Limb (tissue), 2 donors: ENCODE data around the gene SYK.
"Not testable (repeated sequence)": the region's sequence is repeated elsewhere in the genome, so short reads cannot be mapped to it uniquely, and the experiment has no call there.

ENCODE experiments used
- DNase-seq, 2 donors: peaks; one replicate each; pipeline ENCODE4 v3.0.0-alpha.2; 2016; ENCODE audit errors: extremely low spot score in 2 of 2

SYK gene

DNA sequence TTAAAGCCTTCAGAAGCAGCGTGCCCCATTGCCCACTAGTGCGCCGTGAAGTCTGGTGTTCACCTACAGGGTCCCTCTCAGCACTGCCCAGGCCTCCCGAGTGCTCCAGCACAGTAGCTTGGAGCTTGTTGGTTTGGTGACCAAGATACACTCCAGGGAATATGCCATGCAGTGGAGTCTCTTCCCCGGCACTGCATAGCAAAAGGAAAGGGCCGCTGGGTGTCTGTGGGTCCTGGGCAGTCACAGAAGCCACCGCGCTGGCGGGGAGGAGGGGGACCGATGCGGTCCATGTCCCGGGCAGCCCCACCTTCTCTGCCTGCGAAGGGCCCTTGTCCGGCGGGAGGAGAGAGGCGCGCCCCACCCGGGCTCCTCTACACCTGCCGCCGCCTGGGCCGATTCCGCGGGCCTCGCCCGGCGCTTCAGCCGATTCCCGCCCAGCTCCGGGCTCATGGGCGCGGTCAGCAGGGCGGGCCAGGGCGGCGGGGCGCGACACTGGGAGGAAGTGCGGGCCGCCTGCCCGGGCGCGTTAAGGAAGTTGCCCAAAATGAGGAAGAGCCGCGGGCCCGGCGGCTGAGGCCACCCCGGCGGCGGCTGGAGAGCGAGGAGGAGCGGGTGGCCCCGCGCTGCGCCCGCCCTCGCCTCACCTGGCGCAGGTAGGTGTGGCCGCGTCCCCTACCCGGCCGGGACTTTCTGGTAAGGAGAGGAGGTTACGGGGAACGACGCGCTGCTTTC lies at the start of gene SYK:
Gene SYK (plus strand): TSS at position 579 of the 732 bp plus-strand sequence. CDS start 42,080 bp downstream, outside the sequence.
- peak in 1 of 2 donors; percentile 40 for DNase-seq

DNA sequence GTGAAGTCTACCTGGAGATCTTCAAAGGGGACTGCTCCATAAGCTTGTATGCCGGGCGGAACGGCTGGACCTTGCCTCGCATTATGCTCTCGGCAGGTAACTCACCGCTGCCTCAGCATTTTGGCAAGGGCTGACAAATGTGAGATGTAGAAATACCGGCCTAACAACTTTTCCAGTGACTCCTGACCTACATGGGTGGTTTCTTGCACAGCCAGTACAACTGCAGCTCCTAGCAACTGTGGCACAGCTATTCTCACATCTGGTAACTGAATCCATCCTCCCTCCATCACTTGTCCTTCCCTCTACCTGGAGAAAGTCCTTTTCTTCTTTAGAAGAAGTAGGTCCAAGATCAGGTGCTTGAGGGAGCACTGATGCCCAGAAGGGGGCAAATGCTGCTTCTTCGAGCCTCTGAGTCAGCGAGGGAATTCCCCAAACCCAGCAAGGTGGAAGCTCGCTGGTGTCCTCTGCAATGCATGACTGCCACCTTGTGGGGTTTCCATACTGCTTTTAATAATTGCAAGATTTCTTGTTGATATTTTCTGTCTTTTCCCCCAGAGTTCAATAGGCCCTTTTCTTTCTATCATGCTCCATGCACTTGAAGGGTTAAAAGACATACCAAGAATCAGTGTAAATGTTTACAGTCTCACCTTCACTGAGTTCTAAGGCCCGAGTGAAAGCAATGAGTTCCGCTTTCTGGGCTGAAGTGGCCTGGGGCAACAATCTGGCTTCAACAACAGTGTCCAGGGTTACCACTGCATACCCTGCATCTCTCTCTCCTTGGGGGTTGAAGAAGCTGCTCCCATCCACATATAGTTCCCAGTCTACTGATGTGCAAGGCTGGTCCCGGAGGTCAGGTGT lies 45.9 kb upstream of the SYK start:
- peak; percentile 12 to 39 for DNase-seq

DNA sequence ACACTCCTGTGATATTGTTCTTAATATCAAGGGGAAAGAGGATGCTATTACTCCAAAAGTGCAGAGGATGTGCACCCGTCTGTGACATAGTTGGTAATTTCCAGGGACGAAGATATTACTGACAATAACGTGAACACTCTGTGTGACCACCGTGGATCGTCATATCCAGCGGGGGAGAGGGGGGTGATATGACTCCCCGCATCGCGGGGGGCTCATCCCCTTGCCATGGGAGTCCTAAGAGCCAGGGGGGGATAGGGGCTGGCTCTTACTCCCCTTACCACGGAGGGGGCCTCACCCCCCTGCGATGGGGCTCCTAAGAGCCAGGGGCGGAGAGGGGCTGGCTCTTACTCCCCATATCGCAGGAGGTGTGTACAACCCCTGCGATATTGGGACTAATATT lies 41.0 kb upstream of the SYK start:
- not testable (repeated sequence) for DNase-seq

DNA sequence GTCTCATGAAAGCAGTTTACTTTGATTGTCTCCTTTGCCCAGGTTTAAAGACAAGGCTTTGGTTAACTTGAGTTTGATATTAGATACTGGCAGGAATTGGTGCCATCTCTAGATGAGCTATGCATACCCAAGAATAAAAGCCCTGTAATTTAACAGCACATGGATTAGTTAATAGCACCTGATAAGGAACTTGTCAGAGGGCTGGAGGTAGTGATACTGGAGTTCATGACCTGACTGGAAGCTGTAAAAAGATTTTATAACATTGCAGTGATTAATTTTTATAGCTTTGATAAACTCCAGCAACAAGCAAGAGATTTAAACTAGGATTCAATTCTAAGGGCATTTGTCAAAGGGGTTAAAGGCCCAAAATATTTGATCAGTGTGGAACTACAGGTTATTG lies 34.9 kb upstream of the SYK start:
- DNase-seq: no peak

DNA sequence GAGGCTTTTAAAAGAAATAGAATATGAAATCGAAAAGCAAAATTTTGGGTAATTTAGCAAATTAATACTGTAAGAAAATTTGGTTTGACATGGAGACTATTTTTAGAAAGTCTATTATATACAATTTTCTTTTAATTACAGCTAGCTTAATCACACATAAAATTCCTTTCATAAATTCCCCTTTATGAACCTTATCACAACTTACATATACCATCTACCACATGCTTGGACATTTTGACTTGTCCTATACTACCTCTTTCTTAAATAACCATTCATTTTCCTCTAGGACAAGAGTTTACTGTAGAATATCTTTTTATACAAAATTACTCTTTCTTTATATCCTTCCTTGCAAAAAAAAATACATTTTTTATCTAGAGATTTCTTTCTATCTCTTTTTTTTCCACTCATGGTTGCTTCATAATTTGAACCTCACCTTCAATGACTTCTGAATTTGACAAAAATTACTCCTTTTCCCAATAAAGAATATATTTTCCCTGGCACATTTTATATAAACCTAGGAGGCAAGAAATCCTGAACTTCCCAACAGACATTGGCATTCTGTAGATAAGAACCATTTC lies 34.0 kb upstream of the SYK start:
- no peak for DNase-seq

DNA sequence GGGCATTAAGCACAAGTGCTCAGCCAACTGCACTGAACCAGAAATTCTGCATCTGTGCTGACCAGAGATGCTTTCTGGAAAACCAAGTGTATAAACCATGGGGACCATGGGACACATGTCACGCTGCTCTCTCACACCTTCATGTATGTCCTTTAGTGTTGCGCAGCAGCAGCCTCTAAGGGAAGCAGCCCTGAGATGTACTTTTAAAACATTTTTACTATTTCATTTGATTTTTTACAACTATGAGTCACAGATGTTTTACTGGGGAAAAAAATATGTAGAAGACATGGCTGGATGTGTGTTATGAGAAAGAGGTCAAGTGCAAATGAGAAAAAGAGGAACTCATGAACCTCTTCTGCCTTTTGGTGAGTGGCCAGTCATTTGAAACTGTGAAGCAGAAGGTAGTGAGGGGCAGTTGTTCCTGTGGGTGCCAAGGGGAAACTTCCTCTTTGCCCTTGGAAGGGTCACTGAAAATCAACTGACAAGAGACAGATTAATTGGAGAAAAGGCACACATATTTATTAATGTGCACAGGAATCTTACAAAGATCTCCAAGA lies 31.4 kb upstream of the SYK start:
- no peak for DNase-seq

DNA sequence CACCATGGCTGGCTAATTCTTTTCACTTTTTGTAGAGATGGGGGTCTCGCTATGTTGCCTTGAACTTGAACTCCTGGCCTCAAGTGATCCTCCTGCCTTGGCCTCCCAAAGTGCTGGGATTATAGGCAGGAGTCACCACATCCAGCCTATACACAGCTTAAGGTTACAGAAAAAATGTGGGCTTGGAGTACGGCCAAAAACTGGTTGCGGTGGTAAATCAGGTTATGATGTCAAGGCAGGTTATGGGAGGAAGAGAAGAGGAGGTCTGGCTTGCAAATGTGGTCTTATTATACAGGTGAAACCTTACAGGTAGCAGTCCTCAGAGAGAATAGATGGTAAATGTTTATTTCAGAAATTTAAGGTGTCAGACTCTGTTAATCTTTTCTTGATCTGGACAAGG lies 30.7 kb upstream of the SYK start:
- no peak for DNase-seq

DNA sequence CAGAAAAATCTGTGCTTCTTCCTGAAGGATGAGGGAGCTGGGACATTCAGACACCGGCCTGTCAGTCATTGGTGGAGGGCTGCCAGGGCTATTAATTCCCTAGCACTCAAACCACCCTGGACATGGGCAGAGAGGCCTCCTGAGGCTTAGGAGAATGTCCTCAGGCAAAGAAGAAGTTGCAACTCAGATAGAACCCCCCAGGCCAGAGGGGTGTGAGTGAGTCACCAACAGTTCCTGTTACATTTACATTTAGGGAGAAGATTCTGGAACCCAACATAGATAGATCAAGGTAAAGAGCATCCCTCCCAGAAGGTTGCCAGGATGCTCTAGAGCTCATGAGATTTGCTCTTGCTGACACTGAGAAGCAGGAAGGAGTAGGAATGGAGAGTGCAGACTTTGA lies 29.2 kb upstream of the SYK start:
- DNase-seq: no peak

DNA sequence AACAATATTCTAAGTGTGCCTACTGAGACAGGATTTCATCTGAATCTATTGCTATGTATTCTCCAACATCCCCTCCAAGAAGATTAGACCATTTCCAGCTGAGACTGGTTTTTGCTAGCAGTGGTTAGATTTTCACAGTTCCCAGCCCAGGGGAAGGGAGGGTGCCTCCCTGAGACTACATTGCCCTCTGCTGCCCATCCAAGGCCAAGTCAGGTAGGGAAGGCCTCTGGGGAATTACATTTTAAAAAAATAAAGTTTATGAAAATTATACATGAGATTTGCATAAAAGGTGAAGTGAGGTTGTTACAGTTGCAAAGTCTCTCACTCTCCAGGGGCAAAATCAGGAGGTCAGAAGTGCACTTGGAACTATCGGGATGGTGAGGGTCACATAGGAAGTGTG lies 28.0 kb upstream of the SYK start:
- no peak for DNase-seq

DNA sequence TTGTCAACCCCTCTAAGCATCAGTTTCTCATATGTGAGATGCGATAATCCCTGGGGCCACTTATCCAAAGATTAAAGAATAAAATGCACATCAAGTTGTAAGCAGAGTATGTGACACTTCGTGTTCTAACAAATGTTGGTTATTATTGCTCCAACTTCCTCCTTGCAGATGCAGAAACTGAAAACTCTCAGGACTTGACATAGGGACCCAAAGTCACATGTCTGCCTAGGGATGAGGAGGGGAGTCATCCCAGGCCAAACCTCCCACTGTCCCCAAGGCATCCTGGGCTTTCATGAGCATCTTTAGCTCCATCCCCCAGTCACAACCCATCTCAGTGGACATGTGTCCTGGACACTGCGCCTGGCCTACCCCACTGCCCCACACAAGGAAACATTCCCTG lies 27.5 kb upstream of the SYK start:
- DNase-seq: no peak

DNA sequence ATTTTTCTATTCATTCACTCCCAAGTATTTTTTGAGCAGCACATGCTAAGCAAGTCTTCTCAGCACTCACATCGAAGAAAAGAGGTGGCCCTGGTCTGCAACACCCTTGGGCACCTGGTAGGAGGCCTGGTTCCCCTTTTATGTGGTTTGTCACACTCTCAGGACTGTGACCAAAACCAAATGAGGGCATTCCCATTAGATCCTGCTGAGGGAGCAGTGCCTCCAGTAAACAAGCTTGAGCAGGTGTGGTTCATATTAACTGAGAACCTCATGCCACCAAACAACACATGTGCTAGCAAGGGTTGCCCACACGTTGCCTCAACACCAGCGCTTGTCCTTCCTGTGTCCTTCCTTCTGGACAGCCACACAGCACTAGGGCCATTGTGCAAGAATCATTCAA lies 26.9 kb upstream of the SYK start:
- no peak for DNase-seq

DNA sequence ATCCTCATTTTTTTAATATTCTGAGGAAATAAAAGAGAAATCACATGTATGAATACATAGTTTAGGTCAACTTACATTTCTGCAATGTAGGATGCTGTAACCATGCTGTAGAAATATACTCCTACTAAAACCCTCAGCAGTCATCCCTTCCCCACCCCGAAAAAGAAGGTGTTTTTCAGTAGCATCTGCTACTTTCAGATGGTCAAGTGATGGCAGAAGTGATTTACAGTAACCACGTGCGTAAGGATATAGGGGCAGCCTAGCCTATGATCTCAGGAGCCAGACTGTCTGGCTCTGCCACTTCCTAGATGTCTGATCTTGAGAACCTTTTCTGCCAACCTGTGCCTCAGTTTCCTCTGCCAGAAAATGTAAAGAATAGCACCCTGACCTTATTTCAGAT lies 26.0 kb upstream of the SYK start:
- no peak for DNase-seq

DNA sequence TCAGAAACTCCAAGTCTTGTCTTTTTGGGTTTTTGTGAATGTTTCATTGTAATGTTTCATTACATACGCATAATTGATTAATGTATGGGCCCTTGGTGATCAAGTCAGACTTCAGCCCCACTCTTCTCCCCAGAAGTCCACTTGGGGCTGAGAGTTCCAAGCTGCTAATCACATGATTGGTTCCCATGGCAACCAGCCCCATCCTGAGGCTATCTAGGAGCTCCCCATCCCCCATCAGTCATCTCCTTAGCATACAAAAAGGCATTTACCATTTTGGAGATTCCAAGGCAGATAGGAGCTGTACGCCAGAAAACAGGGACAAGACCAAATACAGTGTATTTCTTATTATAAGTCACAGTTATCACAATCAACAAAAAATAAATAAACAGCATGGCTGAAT lies 22.9 kb upstream of the SYK start:
- DNase-seq: no peak

DNA sequence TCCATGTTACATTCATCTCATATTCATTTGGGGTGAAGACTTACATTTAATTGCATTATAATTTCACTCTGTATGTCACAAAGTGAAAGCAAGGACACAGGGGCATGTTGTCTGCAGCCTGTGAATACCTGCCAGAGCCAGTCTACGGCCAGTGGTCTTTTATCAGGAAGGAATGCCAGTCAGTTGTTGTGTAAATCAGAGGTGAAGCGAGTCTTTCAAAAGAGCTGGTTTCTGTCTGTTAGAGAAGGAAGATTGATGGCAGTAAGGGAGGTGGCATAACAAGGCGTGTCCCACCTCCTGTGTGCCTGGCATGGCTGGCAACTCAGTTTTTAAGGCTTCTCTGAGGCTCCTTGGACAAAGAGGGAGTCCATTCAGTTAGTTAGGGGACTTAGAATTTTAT lies 18.1 kb upstream of the SYK start:
- DNase-seq: no peak

DNA sequence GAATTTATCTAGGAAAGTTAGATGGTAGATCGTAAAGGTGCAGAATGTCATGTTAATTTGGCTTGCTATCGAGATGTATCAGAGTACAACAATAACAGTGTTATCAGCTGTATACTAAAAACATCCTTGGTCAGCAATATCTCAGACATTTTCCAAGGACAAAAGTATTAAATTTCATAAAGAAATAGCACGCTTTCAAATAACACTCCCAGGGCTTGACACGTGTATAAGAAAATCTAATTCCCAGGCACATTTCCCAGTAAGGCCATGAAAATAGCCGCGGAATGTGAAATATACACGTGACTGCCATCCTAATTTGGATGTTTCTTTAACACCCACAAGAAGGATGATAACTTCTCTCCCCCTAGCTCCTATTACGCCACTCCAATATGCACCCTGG lies 17.7 kb upstream of the SYK start:
- DNase-seq: no peak

DNA sequence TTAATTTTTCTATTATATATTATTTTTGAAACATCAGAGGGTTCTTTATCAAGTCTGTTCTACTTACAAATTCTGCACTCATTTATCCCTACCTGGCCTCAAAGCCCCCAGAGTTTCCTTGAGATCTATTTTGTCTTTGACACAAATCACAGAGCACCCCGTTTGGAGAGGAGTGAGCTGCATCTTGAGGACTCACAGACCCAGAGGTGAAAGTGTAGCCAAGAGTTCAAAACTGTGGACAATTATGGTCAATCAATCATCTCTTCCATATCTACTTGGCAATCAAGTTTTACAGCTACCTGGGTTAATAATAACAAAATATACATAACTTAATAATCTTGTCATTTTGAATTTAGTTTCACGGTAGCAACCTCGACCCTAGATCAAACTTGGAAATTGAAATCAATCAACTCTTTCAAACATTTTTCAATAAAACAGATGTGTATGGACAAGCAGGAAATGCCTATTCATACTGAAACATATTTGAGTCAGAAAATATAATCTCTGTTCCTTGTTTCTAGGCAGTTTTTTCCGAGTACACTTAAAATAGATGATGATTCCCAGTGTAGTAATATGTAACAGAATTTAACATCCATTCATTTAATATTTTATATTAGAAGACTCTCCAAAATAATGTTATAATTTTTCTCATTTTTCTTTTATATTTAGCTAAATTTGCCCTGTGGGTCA lies 13.7 kb upstream of the SYK start:
- DNase-seq: no peak

DNA sequence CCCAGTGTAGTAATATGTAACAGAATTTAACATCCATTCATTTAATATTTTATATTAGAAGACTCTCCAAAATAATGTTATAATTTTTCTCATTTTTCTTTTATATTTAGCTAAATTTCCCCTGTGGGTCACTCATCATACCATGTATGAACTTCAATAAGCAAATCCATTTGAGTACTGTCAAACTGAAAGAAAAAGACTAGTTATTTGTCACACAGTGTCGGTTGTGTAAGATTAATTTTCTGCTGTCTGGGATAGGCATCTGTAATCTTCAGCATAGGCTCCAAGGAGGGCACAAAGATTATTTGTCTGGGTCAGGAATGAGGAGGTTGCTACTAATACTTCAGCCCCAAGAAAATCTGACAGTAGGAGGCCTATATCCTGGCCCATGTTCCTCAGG lies 13.1 kb upstream of the SYK start:
- DNase-seq: not testable (repeated sequence)

DNA sequence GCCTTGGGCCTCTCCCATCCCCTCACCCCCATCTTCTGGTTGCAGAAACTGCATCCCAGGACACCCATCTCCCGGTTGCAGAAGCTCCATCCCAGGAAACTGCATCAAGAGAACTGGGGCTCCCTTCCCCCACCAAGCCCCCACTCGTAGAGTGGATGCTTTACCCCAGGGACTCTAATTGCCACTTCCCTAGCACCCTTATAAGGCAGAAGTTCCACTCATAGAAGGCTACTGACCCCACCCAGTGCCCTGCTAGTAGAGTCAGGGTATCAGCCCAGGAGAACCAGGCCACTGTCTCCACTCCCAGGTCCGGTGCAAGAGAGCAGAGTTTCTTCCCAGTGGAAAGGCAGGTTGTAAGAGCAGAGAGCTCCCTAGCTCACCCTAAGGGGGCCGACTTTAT lies 12.2 kb upstream of the SYK start:
- DNase-seq: no peak

DNA sequence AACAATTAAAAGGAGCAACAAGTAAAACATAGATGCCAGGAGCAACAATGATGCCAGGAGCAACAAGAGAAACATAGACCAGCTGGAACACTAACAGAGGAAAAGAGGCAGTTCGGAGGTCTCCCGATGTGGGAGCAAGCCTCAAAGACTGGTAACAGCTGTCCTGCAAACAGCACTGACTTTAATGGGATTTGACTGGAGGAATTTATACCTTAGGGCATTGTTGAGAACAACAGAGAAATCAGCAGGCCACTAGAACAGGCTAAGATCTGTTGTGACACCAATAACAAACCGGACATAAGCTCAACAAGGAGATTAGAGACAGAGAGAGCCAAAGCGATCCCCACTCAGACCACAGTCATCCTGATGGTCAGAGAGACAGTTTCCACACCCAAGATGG lies 11.8 kb upstream of the SYK start:
- no peak for DNase-seq

DNA sequence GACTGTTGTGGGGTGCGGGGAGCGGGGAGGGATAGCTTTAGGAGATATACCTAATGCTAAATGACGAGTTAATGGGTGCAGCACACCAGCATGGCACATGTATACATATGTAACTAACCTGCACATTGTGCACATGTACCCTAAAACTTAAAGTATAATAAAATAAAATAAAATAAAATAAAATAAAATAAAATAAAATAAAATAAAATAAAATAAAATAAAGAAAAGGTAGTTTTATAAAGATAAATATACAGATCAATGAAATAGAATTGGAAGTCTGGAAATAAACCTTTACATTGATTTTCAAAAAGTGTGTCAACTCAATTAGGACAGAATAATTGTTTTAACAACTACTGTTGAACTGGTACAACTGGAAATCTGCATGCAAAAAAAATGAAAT lies 8.6 kb upstream of the SYK start:
- DNase-seq: not testable (repeated sequence)

DNA sequence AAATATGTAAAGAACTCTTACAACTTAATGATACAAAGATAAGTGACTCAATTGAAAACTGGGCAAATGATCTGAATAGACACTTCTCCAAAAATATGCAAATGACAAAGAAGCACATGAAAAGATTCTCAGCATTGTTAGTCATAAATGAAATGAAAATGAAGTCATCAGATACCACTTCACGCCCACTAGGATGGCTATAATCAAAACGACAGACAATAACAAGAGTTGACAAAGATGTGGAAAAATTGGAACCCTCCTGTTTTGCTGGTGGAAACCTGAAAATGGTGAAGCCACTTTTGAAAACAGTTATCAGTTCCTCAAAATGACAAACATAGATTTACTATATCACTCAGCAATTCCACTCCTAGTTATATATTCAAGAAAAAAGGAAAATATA lies 7.9 kb upstream of the SYK start:
- DNase-seq: no peak

DNA sequence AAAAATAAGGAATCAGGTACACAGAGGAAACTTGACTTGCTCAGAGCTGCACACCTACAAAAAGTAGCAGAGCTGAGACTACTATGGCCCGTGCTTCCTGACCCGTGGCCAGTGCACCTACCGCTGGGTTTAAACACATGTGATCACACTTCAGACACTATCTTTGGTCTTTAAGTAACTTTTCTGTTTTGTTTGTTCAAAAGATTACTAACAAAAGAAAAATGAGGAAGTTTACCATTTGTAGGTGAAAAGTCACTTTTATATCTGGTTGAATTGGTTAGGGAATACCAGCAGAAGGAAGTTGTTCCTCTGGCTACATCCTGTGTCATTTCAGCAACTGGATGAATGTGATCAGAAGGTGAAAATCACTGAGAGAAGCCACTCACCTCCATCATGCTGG lies 6.5 kb upstream of the SYK start:
- no peak for DNase-seq
